Measurements from ENCODE around the gene CEACAM18.

The CEACAM18 gene

GRCh38 chr19:51468545-51468920 lies 9.8 kb upstream of the CEACAM18 start:
- WGBS, 2 donors (ENCODE audit: extremely low coverage in 2 of 2, insufficient read length in 2 of 2, insufficient replicate concordance in 1 of 2), result no CpG with 5 or more reads among the region's 2 CpGs
- peaks cover 0 to 18% (median 0%) of the 10 kb centered on the region in 3 experiments for H3K27me3 ChIP-seq (ENCODE audit: control insufficient read depth in 3 of 3, insufficient read depth in 3 of 3, low read depth in 1 of 3, low read length in 3 of 3)

DNA sequence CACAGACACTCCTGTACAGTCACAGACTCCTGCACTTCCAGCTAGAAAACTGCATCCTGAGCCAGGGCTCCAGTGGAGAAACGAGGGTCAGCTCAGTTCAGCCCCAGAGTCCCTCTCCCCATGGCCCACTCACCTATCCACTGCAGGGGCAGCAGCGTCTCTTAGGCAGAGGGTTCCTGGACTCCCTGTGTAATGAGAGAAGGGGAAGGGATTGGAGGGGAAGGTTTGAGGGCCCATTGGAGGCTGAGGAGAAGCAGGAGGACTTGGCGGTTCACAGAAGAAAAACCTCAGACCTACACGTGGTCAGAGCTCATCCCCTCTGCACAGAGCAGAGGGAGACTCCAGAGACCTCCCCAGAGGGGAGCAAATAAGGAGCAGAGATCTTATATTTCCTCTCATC lies 9.2 kb upstream of the CEACAM18 start:
- Histone ChIP-seq H3K79me1 (ENCODE audit: low read depth, low read length) (no peaks in the 10 kb centered on the region), H3K36me3 (replicated peaks in 1 of 2; ENCODE audit: control insufficient read depth in 2 of 2, insufficient read depth in 2 of 2, low read length in 2 of 2) (no peaks in the 10 kb centered on the region), H2BK15ac (ENCODE audit: low read length) (no peak overlapping the region), H2AFZ (ENCODE audit: low read length) (no peak overlapping the region), H3K27me3 (ENCODE audit: control insufficient read depth in 3 of 3, insufficient read depth in 3 of 3, low read depth in 1 of 3, low read length in 3 of 3) (peaks cover 0 to 17% (median 2%) of the 10 kb centered on the region in 3 experiments), H2AK5ac (ENCODE audit: low read depth, low read length) (no peak overlapping the region), H3K23ac (ENCODE audit: low read depth, low read length, poor library complexity) (no peak overlapping the region), H3K9me3 (replicated peaks in 1 of 2; ENCODE audit: control insufficient read depth in 2 of 2, insufficient read depth in 1 of 2, low read depth in 1 of 2, low read length in 2 of 2) (no peaks in the 10 kb centered on the region), H3K4me3 (ENCODE audit: low read length in 2 of 2) (no peak overlapping the region), H2BK120ac (ENCODE audit: low read depth, low read length) (no peak overlapping the region), H2BK5ac (ENCODE audit: low read length) (no peak overlapping the region), H2BK12ac (ENCODE audit: low read length) (no peak overlapping the region), H3K14ac (ENCODE audit: low read length) (no peak overlapping the region), H3K4ac (ENCODE audit: low read length) (no peak overlapping the region), H3K4me1 (ENCODE audit: control insufficient read depth in 2 of 2, insufficient read depth in 1 of 2, low read depth in 1 of 2, low read length in 2 of 2) (no peaks in the 10 kb centered on the region), H4K91ac (ENCODE audit: low read depth, low read length, poor library complexity) (no peak overlapping the region), H3K27ac (replicated peaks; ENCODE audit: low read length) (no peak overlapping the region), H3K4me2 (ENCODE audit: insufficient read depth, low read length, poor library complexity, severe bottlenecking) (no peak overlapping the region), H4K8ac (ENCODE audit: low read depth, low read length) (no peak overlapping the region), H3K18ac (ENCODE audit: low read length) (no peak overlapping the region), H3K9ac (ENCODE audit: low read depth, low read length, poor library complexity) (no peak overlapping the region)
- no peak for DNase-seq (ENCODE audit: low spot score)
- WGBS, 2 donors (ENCODE audit: extremely low coverage in 2 of 2, insufficient read length in 2 of 2, insufficient replicate concordance in 1 of 2), result no CpG with 5 or more reads among the region's 4 CpGs

More at GRCh38 chr19:51468545-51468920, 9.8 kb upstream of the CEACAM18 start:
- H2BK120ac ChIP-seq (ENCODE audit: low read depth, low read length), result no peak overlapping the region
- no peak overlapping the region for H3K4ac ChIP-seq (ENCODE audit: low read length)
- H3K9ac ChIP-seq (ENCODE audit: low read depth, low read length, poor library complexity), result no peak overlapping the region
- no peak overlapping the region for H2BK5ac ChIP-seq (ENCODE audit: low read length)
- DNase-seq (ENCODE audit: low spot score), result no peak
- no peak overlapping the region for H2BK12ac ChIP-seq (ENCODE audit: low read length)
- no peak overlapping the region for H2AK5ac ChIP-seq (ENCODE audit: low read depth, low read length)
- no peak overlapping the region for H3K23ac ChIP-seq (ENCODE audit: low read depth, low read length, poor library complexity)
- H3K4me2 ChIP-seq (ENCODE audit: insufficient read depth, low read length, poor library complexity, severe bottlenecking), result no peak overlapping the region
- H3K9me3 ChIP-seq (replicated peaks in 1 of 2; ENCODE audit: control insufficient read depth in 2 of 2, insufficient read depth in 1 of 2, low read depth in 1 of 2, low read length in 2 of 2), result no peaks in the 10 kb centered on the region
- no peak overlapping the region for H3K4me3 ChIP-seq (ENCODE audit: low read length in 2 of 2)
- H3K27ac ChIP-seq (replicated peaks; ENCODE audit: low read length), result no peak overlapping the region
- no peak overlapping the region for H2BK15ac ChIP-seq (ENCODE audit: low read length)
- H3K4me1 ChIP-seq (ENCODE audit: control insufficient read depth in 2 of 2, insufficient read depth in 1 of 2, low read depth in 1 of 2, low read length in 2 of 2), result no peaks in the 10 kb centered on the region
- no peak overlapping the region for H3K18ac ChIP-seq (ENCODE audit: low read length)
- no peak overlapping the region for H4K8ac ChIP-seq (ENCODE audit: low read depth, low read length)
- H2AFZ ChIP-seq (ENCODE audit: low read length), result no peak overlapping the region
- no peaks in the 10 kb centered on the region for H3K79me1 ChIP-seq (ENCODE audit: low read depth, low read length)
- H3K14ac ChIP-seq (ENCODE audit: low read length), result no peak overlapping the region
- no peak overlapping the region for H4K91ac ChIP-seq (ENCODE audit: low read depth, low read length, poor library complexity)
- no peaks in the 10 kb centered on the region for H3K36me3 ChIP-seq (replicated peaks in 1 of 2; ENCODE audit: control insufficient read depth in 2 of 2, insufficient read depth in 2 of 2, low read length in 2 of 2)

- Histone ChIP-seq H3K36me3 (replicated peaks in 1 of 2; ENCODE audit: control insufficient read depth in 2 of 2, insufficient read depth in 2 of 2, low read length in 2 of 2) (no peaks in the 10 kb centered on the region), H3K79me1 (ENCODE audit: low read depth, low read length) (no peaks in the 10 kb centered on the region), H2BK12ac (ENCODE audit: low read length) (no peak overlapping the region), H4K8ac (ENCODE audit: low read depth, low read length) (no peak overlapping the region), H3K9me3 (replicated peaks in 1 of 2; ENCODE audit: control insufficient read depth in 2 of 2, insufficient read depth in 1 of 2, low read depth in 1 of 2, low read length in 2 of 2) (no peaks in the 10 kb centered on the region), H3K14ac (ENCODE audit: low read length) (no peak overlapping the region), H3K9ac (ENCODE audit: low read depth, low read length, poor library complexity) (no peak overlapping the region), H3K18ac (ENCODE audit: low read length) (no peak overlapping the region), H2BK5ac (ENCODE audit: low read length) (no peak overlapping the region), H3K27me3 (ENCODE audit: control insufficient read depth in 3 of 3, insufficient read depth in 3 of 3, low read depth in 1 of 3, low read length in 3 of 3) (peaks cover 0 to 13% (median 2%) of the 10 kb centered on the region in 3 experiments), H2BK15ac (ENCODE audit: low read length) (no peak overlapping the region), H2BK120ac (ENCODE audit: low read depth, low read length) (no peak overlapping the region), H3K4ac (ENCODE audit: low read length) (no peak overlapping the region), H3K23ac (ENCODE audit: low read depth, low read length, poor library complexity) (no peak overlapping the region), H3K4me1 (ENCODE audit: control insufficient read depth in 2 of 2, insufficient read depth in 1 of 2, low read depth in 1 of 2, low read length in 2 of 2) (no peaks in the 10 kb centered on the region), H3K4me2 (ENCODE audit: insufficient read depth, low read length, poor library complexity, severe bottlenecking) (no peak overlapping the region), H2AFZ (ENCODE audit: low read length) (no peak overlapping the region), H3K27ac (replicated peaks; ENCODE audit: low read length) (no peak overlapping the region), H3K4me3 (ENCODE audit: low read length in 2 of 2) (no peak overlapping the region), H4K91ac (ENCODE audit: low read depth, low read length, poor library complexity) (no peak overlapping the region), H2AK5ac (ENCODE audit: low read depth, low read length) (no peak overlapping the region)
- no CpG with 5 or more reads among the region's 1 CpG for WGBS, 2 donors (ENCODE audit: extremely low coverage in 2 of 2, insufficient read length in 2 of 2, insufficient replicate concordance in 1 of 2)
- no peak for DNase-seq (ENCODE audit: low spot score)
Measured at GRCh38 chr19:51469629-51470028, 8.7 kb upstream of the CEACAM18 start.

- DNase-seq (ENCODE audit: low spot score), result no peak
- Histone ChIP-seq H3K4me2 (ENCODE audit: insufficient read depth, low read length, poor library complexity, severe bottlenecking) (no peak overlapping the region), H2BK5ac (ENCODE audit: low read length) (no peak overlapping the region), H3K18ac (ENCODE audit: low read length) (no peak overlapping the region), H3K4me1 (ENCODE audit: control insufficient read depth in 2 of 2, insufficient read depth in 1 of 2, low read depth in 1 of 2, low read length in 2 of 2) (no peaks in the 10 kb centered on the region), H3K9ac (ENCODE audit: low read depth, low read length, poor library complexity) (no peak overlapping the region), H3K27me3 (ENCODE audit: control insufficient read depth in 3 of 3, insufficient read depth in 3 of 3, low read depth in 1 of 3, low read length in 3 of 3) (peaks cover 0 to 7% (median 2%) of the 10 kb centered on the region in 3 experiments), H4K8ac (ENCODE audit: low read depth, low read length) (no peak overlapping the region), H3K4ac (ENCODE audit: low read length) (no peak overlapping the region), H2AFZ (ENCODE audit: low read length) (no peak overlapping the region), H3K36me3 (replicated peaks in 1 of 2; ENCODE audit: control insufficient read depth in 2 of 2, insufficient read depth in 2 of 2, low read length in 2 of 2) (no peaks in the 10 kb centered on the region), H2AK5ac (ENCODE audit: low read depth, low read length) (no peak overlapping the region), H3K9me3 (replicated peaks in 1 of 2; ENCODE audit: control insufficient read depth in 2 of 2, insufficient read depth in 1 of 2, low read depth in 1 of 2, low read length in 2 of 2) (no peaks in the 10 kb centered on the region), H2BK15ac (ENCODE audit: low read length) (no peak overlapping the region), H2BK12ac (ENCODE audit: low read length) (no peak overlapping the region), H3K4me3 (ENCODE audit: low read length in 2 of 2) (no peak overlapping the region), H3K14ac (ENCODE audit: low read length) (no peak overlapping the region), H3K27ac (replicated peaks; ENCODE audit: low read length) (no peak overlapping the region), H4K91ac (ENCODE audit: low read depth, low read length, poor library complexity) (no peak overlapping the region), H3K79me1 (ENCODE audit: low read depth, low read length) (no peaks in the 10 kb centered on the region), H2BK120ac (ENCODE audit: low read depth, low read length) (no peak overlapping the region), H3K23ac (ENCODE audit: low read depth, low read length, poor library complexity) (no peak overlapping the region)
- WGBS, 2 donors (ENCODE audit: extremely low coverage in 2 of 2, insufficient read length in 2 of 2, insufficient replicate concordance in 1 of 2), result no CpG with 5 or more reads among the region's 9 CpGs
Measured at GRCh38 chr19:51470966-51471365, 7.4 kb upstream of the CEACAM18 start.

Data from neuronal stem cell (in vitro differentiated cells).